ENCODE data around the gene JSRP1.

DNA sequence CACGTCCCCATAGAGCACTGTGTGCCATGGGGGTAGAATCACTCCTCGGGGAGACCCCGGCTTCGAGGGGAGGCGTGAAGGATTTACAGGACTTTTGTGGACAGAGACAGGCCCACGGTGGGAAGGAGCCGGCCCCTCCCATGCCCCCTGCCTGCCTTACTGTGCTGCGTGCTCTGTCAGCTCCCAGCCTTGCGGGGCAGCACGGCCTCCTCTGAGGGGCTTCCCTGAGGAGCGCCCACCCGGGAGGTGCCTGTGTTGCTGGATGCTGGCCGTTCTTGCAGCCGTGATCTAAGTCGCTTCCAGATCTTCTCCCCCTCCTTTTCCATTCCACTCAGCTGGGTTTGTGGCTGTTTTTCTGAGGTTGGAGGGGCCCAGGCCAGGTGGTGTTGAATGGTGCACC lies 49.2 kb downstream of the JSRP1 start:
- TF ChIP-seq CTCF (IDR thresholded peaks at IDR 0.05; ENCODE audit: low read length) (no peak), EZH2 (IDR thresholded peaks at IDR 0.05; ENCODE audit: borderline replicate concordance, low read length) (no peak)

All from OCI-LY1 (cell line).